Right lobe of liver (tissue), 4 donors: ENCODE results near the gene FUT2.

Experiments
- CTCF ChIP-seq, 4 donors: fragments of 200-600 bp in 3 of 4; fragments of 450-650 bp in 1 of 4; IDR thresholded peaks; one replicate each; pipeline versions ENCODE4 v1.5.1 to v1.8.0; 2016 to 2022; ENCODE audit warnings: antibody characterized with exemption in 4 of 4, mild to moderate bottlenecking in 2 of 4
- POLR2A ChIP-seq: fragments of 450-650 bp; IDR thresholded peaks from one replicate; pipeline ENCODE4 v1.6.1; 2017; ENCODE audit warnings: antibody characterized with exemption, mild to moderate bottlenecking
- donor health status: DM: no; HTN: no; CAD: no.
- donor health status: DM: no; HTN: no; CAD: no.
- donor health status: DM: no; HTN: yes; CAD: no.

DNA sequence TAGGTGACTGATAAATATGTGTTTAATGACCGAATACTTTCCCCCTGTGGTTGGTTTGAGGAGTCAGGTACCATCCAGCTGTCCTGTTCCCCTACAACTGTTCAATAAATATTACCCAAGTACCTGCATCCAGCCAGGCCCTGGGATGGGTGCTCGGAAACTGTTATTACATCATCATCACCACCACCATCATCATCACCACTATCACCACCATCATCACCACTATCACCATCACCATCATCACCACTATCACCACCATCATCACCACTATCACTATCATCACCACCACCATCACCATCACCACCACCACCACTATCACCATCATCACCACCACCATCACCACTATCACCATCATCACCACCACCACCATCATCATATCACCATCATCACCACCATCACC is 27.0 kb upstream of the FUT2 start:
- TF ChIP-seq CTCF (IDR thresholded peaks at IDR 0.05) (no peak), POLR2A (no peak)
